ENCODE measurements around the gene POLD3.

POLD3 gene

GRCh38 chr11:74559110-74559933, 33.1 kb upstream of the POLD3 start:
- no peak overlapping the region for H3K27ac ChIP-seq
- TF ChIP-seq ZFX (IDR thresholded peaks at IDR 0.05): no peak
- TF ChIP-seq CTCF (conservative IDR thresholded peaks at IDR 0.05): no peak

DNA sequence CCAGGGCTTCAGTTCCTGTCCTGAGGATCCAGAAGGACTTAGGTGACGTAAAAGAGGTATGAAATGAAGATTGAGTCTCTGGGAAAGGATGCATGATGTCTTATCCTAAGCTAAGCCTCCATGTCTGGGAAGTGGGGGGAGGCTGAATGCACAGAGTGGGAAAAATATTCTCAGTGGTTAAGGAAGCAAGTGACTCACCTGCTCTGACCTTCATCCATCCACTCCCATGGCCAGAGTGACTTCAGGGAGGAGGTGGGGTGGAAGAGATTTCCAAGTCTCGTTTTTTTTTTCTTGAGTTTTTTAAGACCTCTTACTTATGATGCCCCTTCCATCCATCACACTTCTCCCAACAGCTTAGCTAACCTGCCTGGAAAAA, 32.5 kb upstream of the POLD3 start:
- TF ChIP-seq ZFX (IDR thresholded peaks at IDR 0.05) (no peak), CTCF (conservative IDR thresholded peaks at IDR 0.05) (no peak)
- H3K27ac ChIP-seq: no peak overlapping the region

GRCh38 chr11:74566146-74566960, 26.0 kb upstream of the POLD3 start:
- TF ChIP-seq CTCF (conservative IDR thresholded peaks at IDR 0.05): no peak
- TF ChIP-seq ZFX (IDR thresholded peaks at IDR 0.05): no peak
- H3K27ac ChIP-seq: no peak overlapping the region

DNA sequence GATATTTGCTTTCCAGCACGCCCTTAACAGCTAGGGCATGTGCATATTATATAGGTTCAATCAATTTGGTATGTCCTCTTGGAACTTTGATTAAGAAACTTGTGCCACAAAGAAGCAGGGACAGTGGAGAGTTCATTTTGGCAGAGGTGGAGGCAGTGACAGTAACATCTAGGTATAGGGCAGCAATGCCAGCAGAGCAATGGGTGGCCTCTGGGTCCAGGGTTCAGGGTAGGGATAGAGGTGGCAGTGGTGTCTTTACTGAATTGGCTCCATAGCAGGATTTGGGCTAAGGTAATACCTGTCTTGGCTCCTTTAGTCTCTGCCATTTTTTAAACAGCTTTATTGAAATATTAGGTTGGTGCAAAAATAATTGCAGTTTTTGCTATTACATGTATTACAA, 24.4 kb upstream of the POLD3 start:
- TF ChIP-seq CTCF (conservative IDR thresholded peaks at IDR 0.05) (no peak), ZFX (IDR thresholded peaks at IDR 0.05) (no peak)
- H3K27ac ChIP-seq: no peak overlapping the region

DNA sequence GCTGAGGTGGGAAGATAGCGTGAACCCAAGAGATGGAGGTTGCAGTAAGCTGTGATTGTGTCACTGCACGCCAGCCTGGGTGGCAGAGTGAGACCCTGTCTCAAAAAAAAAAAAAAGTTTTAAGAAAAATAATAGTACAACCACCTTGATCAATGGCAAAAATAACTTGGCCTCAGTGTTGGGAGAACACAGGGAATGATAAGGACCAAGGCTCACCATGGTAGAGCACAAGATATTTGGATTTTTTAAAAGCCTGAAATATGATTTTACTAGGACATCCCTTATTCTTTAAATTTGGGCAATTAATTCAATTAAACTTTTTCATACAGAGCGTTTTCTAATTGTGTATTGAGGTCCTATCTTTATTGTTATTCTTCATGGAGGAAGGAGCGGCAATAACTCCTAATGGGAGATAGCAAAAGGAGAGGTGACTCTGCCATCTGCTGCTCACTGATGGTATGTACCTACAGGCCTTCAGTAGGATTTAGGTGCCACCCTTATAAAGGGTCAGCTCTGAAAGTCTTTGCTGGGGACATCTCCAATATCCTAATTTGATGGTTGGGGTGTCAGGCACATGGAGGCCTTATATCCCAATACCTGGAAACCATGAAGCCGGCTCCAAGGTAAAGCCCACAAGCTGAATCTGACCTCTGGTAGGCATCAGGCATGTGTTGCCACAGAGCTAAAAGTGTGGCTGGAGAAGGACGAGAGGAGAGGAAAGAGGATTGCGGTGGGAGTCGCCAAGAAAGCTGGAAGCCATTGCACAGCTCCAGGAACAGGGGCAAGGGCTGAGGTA, 21.9 kb upstream of the POLD3 start:
- TF ChIP-seq ZFX (IDR thresholded peaks at IDR 0.05) (no peak), CTCF (conservative IDR thresholded peaks at IDR 0.05) (peak; percentile 83)
- no peak overlapping the region for H3K27ac ChIP-seq

GRCh38 chr11:74571062-74571399, 21.4 kb upstream of the POLD3 start:
- no peak overlapping the region for H3K27ac ChIP-seq
- no peak for TF ChIP-seq CTCF (conservative IDR thresholded peaks at IDR 0.05)
- no peak for TF ChIP-seq ZFX (IDR thresholded peaks at IDR 0.05)

All from C4-2B (cell line).